OCI-LY1 (cell line): ENCODE data around the gene CATSPERZ.
"Not testable (repeated sequence)": the region's sequence is repeated elsewhere in the genome, so short reads cannot be mapped to it uniquely, and the experiment has no call there.

Experiments used
- H2AFZ ChIP-seq: fragments of 200-600 bp; sonication (generic), shearing (Covaris generic); 2 replicates; pipeline ENCODE4 v1.6.0; 2014; ENCODE audit warnings: antibody characterized with exemption, mild to moderate bottlenecking, low read length
- H3F3A ChIP-seq: fragments of 200-600 bp; sonication (generic), shearing (Covaris generic); 2 replicates; pipeline ENCODE4 v1.6.0; 2014; ENCODE audit warnings: mild to moderate bottlenecking, antibody characterized with exemption, low read length, moderate library complexity; ENCODE audit not compliant: insufficient read depth
- H3K27ac ChIP-seq: fragments of 200-600 bp; sonication (generic); 2 replicates; pipeline ENCODE4 v1.5.1; 2014; ENCODE audit warnings: low read length, mixed run types, mild to moderate bottlenecking, low read depth; ENCODE audit not compliant: poor library complexity, severe bottlenecking
- H3K27me3 ChIP-seq: fragments of 200-600 bp; sonication (generic); 2 replicates; pipeline ENCODE4 v1.6.0; 2014; ENCODE audit warnings: antibody characterized with exemption, mild to moderate bottlenecking, low read length, moderate library complexity; ENCODE audit not compliant: insufficient read depth
- H3K36me3 ChIP-seq: fragments of 200-600 bp; sonication (generic); 2 replicates; pipeline ENCODE4 v1.6.1; 2014; ENCODE audit warnings: mild to moderate bottlenecking, antibody characterized with exemption, low read length, moderate library complexity, mixed read lengths; ENCODE audit not compliant: insufficient read depth
- H3K4me1 ChIP-seq: fragments of 200-600 bp; sonication (generic); 2 replicates; pipeline ENCODE4 v1.5.1; 2014; ENCODE audit warnings: mild to moderate bottlenecking, low read length, moderate library complexity; ENCODE audit not compliant: insufficient read depth, severe bottlenecking
- H3K4me2 ChIP-seq: fragments of 200-600 bp; sonication (generic), shearing (Covaris generic); 2 replicates; pipeline ENCODE4 v1.6.1; 2014; ENCODE audit warnings: low read length
- H3K4me3 ChIP-seq: fragments of 200-600 bp; sonication (generic); 2 replicates; pipeline ENCODE4 v1.5.1; 2014; ENCODE audit warnings: low read length, low read depth, mild to moderate bottlenecking, mixed read lengths; ENCODE audit not compliant: poor library complexity, severe bottlenecking
- H3K79me2 ChIP-seq: fragments of 200-600 bp; shearing (Covaris generic); 2 replicates; pipeline ENCODE4 v1.6.1; 2016; ENCODE audit warnings: mixed run types, low read length, mixed read lengths; ENCODE audit not compliant: insufficient read depth
- H3K9ac ChIP-seq: fragments of 200-600 bp; sonication (generic), shearing (Covaris generic); 2 replicates; pipeline ENCODE4 v1.6.1; 2014; ENCODE audit warnings: mild to moderate bottlenecking, low read length, mixed read lengths
- H3K9me2 ChIP-seq: fragments of 200-600 bp; sonication (generic), shearing (Covaris generic); 2 replicates; pipeline ENCODE4 v1.6.1; 2014; ENCODE audit warnings: low read depth, mild to moderate bottlenecking, low read length, mixed read lengths
- H3K9me3 ChIP-seq: fragments of 200-600 bp; shearing (Covaris generic); 2 replicates; pipeline ENCODE4 v1.6.1; 2014; ENCODE audit warnings: low read length, mixed read lengths
- H4K20me1 ChIP-seq: fragments of 200-600 bp; sonication (generic), shearing (Covaris generic); 2 replicates; pipeline ENCODE4 v1.6.0; 2016; ENCODE audit warnings: mild to moderate bottlenecking, low read length; ENCODE audit not compliant: insufficient read depth
- CTCF ChIP-seq: fragments of 200-600 bp; sonication (generic), shearing (Covaris generic); IDR thresholded peaks from 2 replicates; pipeline ENCODE4 v1.5.1; 2017; ENCODE audit warnings: mild to moderate bottlenecking, antibody characterized with exemption, low read length, moderate library complexity, mixed read lengths
- EZH2 ChIP-seq: fragments of 200-600 bp; sonication (generic), shearing (Covaris generic); IDR thresholded peaks from 2 replicates; pipeline ENCODE4 v1.8.0; 2017; ENCODE audit warnings: borderline replicate concordance, mixed run types, mild to moderate bottlenecking, antibody characterized with exemption, low read length, moderate library complexity, mixed read lengths

Gene CATSPERZ

GRCh38 chr11:64321533-64321932 is 21.4 kb downstream of the CATSPERZ start:
- Histone ChIP-seq H4K20me1 (no peaks in the 10 kb centered on the region), H3K36me3 (peaks cover 11% of the 10 kb centered on the region; the same call in 1 of the 2 replicates), H3K9ac (no peak overlapping the region), H3K4me1 (peaks cover 11% of the 10 kb centered on the region), H3K79me2 (no peaks in the 10 kb centered on the region), H3F3A (no peaks in the 10 kb centered on the region), H2AFZ (no peak overlapping the region), H3K9me2 (no peaks in the 10 kb centered on the region), H3K4me3 (no peak overlapping the region), H3K27me3 (no peaks in the 10 kb centered on the region), H3K9me3 (no peaks in the 10 kb centered on the region), H3K27ac (no peak overlapping the region), H3K4me2 (no peak overlapping the region)
- TF ChIP-seq CTCF (no peak), EZH2 (no peak)

DNA sequence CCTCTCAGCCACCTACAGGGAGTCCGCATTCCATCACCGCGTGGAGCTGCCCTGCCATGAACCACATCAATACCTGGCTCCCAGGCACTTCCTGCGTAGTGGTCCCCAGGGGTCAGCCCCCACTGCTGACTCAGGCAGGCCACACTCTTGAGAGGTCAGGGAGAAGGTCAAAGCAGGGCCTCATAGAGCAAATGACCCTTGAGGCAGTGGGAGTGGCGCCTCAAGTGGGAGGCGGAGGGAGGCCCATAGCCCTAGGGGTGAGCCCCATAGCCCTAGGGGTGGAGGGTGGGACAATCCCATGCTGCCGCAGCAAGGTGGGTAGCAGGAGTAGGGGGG is 22.7 kb downstream of the CATSPERZ start:
- Histone ChIP-seq H3F3A (no peaks in the 10 kb centered on the region), H3K27ac (no peak overlapping the region), H3K4me3 (no peak overlapping the region), H3K4me1 (peaks cover 7% of the 10 kb centered on the region), H3K36me3 (peaks cover 10% of the 10 kb centered on the region; the same call in 1 of the 2 replicates), H3K9ac (no peak overlapping the region), H3K9me2 (no peaks in the 10 kb centered on the region), H3K4me2 (no peak overlapping the region), H3K27me3 (peaks cover 4% of the 10 kb centered on the region; the same call in 1 of the 2 replicates), H3K9me3 (no peaks in the 10 kb centered on the region), H2AFZ (no peak overlapping the region), H3K79me2 (no peaks in the 10 kb centered on the region), H4K20me1 (no peaks in the 10 kb centered on the region)
- TF ChIP-seq EZH2 = no peak
- no peak for TF ChIP-seq CTCF

DNA sequence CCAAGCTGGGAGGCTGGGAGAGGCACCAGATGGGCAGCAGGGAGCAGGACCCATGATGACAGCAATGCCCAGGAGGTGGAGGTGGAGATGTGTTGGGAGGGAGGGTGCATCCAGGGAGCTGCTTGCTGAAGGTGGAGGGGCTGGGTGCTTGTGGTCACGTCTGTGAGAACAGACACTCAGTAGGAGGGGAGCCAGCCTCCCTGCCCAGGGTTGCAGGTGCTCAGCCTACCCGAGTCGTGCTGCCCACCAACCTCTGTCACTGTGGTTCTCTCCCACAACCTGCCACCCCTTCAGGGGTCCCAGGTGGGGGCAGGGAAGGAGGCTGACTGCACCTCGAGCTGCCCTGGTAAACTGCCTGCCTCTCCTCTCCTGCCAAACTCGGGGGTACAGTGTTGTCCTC is 23.2 kb downstream of the CATSPERZ start:
- no peaks in the 10 kb centered on the region for H3K79me2 ChIP-seq
- no peak overlapping the region for H3K4me3 ChIP-seq
- peaks cover 4% of the 10 kb centered on the region; the same call in 1 of the 2 replicates for H3K27me3 ChIP-seq
- no peaks in the 10 kb centered on the region for H3K9me2 ChIP-seq
- H2AFZ ChIP-seq = no peak overlapping the region
- no peak overlapping the region for H3K9ac ChIP-seq
- no peak overlapping the region for H3K27ac ChIP-seq
- no peak overlapping the region for H3K4me2 ChIP-seq
- no peak for TF ChIP-seq EZH2
- TF ChIP-seq CTCF = no peak
- H4K20me1 ChIP-seq = no peaks in the 10 kb centered on the region
- peaks cover 7% of the 10 kb centered on the region for H3K4me1 ChIP-seq
- no peaks in the 10 kb centered on the region for H3F3A ChIP-seq
- H3K36me3 ChIP-seq = peaks cover 10% of the 10 kb centered on the region; the same call in 1 of the 2 replicates
- H3K9me3 ChIP-seq = no peaks in the 10 kb centered on the region

GRCh38 chr11:64323984-64324383 is 23.8 kb downstream of the CATSPERZ start:
- not testable (repeated sequence) for H3K4me2 ChIP-seq, H2AFZ ChIP-seq, H3F3A ChIP-seq, H3K27ac ChIP-seq, H3K4me1 ChIP-seq, H3K9ac ChIP-seq, H3K79me2 ChIP-seq, H4K20me1 ChIP-seq, H3K9me2 ChIP-seq, H3K4me3 ChIP-seq, H3K9me3 ChIP-seq, H3K27me3 ChIP-seq
- H3K36me3 ChIP-seq = peaks cover 10% of the 10 kb centered on the region; the same call in 1 of the 2 replicates
